ENCODE results near the gene ALDH4A1. TPM values are rescaled to one million over a fixed set of nuclear protein-coding genes. Genes with fewer than 3 reads are reported as not detected.

The ALDH4A1 gene
- total and polyA plus RNA-seq, 5 donors = 22.2 to 35.5 (median 24.2) TPM

- intact Hi-C loops (cut with DNase I) = no loop called here
- ATAC-seq (no peak), DNase-seq (no peak)
- Histone ChIP-seq H3K4me1 (ENCODE audit: control insufficient read depth, insufficient read depth, low read length) (no peaks in the 10 kb centered on the region), H3K27ac (ENCODE audit: low read length) (no peak overlapping the region), H3K9me3 (ENCODE audit: control insufficient read depth, low read length) (no peaks in the 10 kb centered on the region), H3K27me3 (ENCODE audit: control insufficient read depth, insufficient read depth) (no peaks in the 10 kb centered on the region), H3K4me3 (ENCODE audit: low read length) (no peak overlapping the region)
- WGBS = 85% methylated on average over 24 of the region's 24 CpGs
These were observed 20.5 kb downstream of the ALDH4A1 start for GRCh38 chr1:18881642-18882431.

GRCh38 chr1:18881164-18881563, 21.2 kb downstream of the ALDH4A1 start:
- over 99% methylated on average over 2 of the region's 2 CpGs for WGBS
- H3K27ac ChIP-seq (ENCODE audit: low read length) = no peak overlapping the region
- DNase-seq (no peak), ATAC-seq (no peak)
- H3K4me3 ChIP-seq (ENCODE audit: low read length) = no peak overlapping the region
- H3K27me3 ChIP-seq (ENCODE audit: control insufficient read depth, insufficient read depth) = no peaks in the 10 kb centered on the region
- intact Hi-C loops (cut with DNase I) = no loop called here
- H3K9me3 ChIP-seq (ENCODE audit: control insufficient read depth, low read length) = no peaks in the 10 kb centered on the region
- no peaks in the 10 kb centered on the region for H3K4me1 ChIP-seq (ENCODE audit: control insufficient read depth, insufficient read depth, low read length)

- H3K9me3 ChIP-seq (ENCODE audit: control insufficient read depth, low read length) = no peaks in the 10 kb centered on the region
- ATAC-seq (no peak), DNase-seq (no peak)
- WGBS = 95% methylated on average over 1 of the region's 1 CpG
- H3K27me3 ChIP-seq (ENCODE audit: control insufficient read depth, insufficient read depth) = no peaks in the 10 kb centered on the region
- no peak overlapping the region for H3K27ac ChIP-seq (ENCODE audit: low read length)
- intact Hi-C loops (cut with DNase I) = no loop called here
- no peak overlapping the region for H3K4me3 ChIP-seq (ENCODE audit: low read length)
- H3K4me1 ChIP-seq (ENCODE audit: control insufficient read depth, insufficient read depth, low read length) = no peaks in the 10 kb centered on the region
These were observed 21.8 kb downstream of the ALDH4A1 start for GRCh38 chr1:18880585-18880984.

- 85% methylated on average over 21 of the region's 21 CpGs for WGBS
- H3K9me3 ChIP-seq (ENCODE audit: control insufficient read depth, low read length) = no peaks in the 10 kb centered on the region
- H3K4me1 ChIP-seq (ENCODE audit: control insufficient read depth, insufficient read depth, low read length) = no peaks in the 10 kb centered on the region
- H3K27me3 ChIP-seq (ENCODE audit: control insufficient read depth, insufficient read depth) = no peaks in the 10 kb centered on the region
- no peak overlapping the region for H3K4me3 ChIP-seq (ENCODE audit: low read length)
- H3K27ac ChIP-seq (ENCODE audit: low read length) = no peak overlapping the region
- intact Hi-C loops (cut with DNase I) = loop anchor here in 1 of 4 donors (10.0 kb wide), 1 partner anchor 285 kb away; no protein-coding TSS in a partner anchor
- DNase-seq (peak in 1 of 3 donors; percentile 51), ATAC-seq (no peak)
These were observed 22.5 kb downstream of the ALDH4A1 start for GRCh38 chr1:18879791-18880309.

GRCh38 chr1:18879215-18879790, 23.1 kb downstream of the ALDH4A1 start:
- Histone ChIP-seq H3K9me3 (ENCODE audit: control insufficient read depth, low read length) (no peaks in the 10 kb centered on the region), H3K27me3 (ENCODE audit: control insufficient read depth, insufficient read depth) (no peaks in the 10 kb centered on the region), H3K4me3 (ENCODE audit: low read length) (no peak overlapping the region), H3K4me1 (ENCODE audit: control insufficient read depth, insufficient read depth, low read length) (no peaks in the 10 kb centered on the region), H3K27ac (ENCODE audit: low read length) (no peak overlapping the region)
- intact Hi-C loops (cut with DNase I) = loop anchor here in 1 of 4 donors (10.0 kb wide), 1 partner anchor 285 kb away; no protein-coding TSS in a partner anchor
- 84% methylated on average over 12 of the region's 12 CpGs for WGBS
- ATAC-seq (no peak), DNase-seq (peak in 1 of 3 donors; percentile 35)

GRCh38 chr1:18878538-18879214, 23.7 kb downstream of the ALDH4A1 start:
- no peaks in the 10 kb centered on the region for H3K4me1 ChIP-seq (ENCODE audit: control insufficient read depth, insufficient read depth, low read length)
- H3K4me3 ChIP-seq (ENCODE audit: low read length) = no peak overlapping the region
- no peaks in the 10 kb centered on the region for H3K9me3 ChIP-seq (ENCODE audit: control insufficient read depth, low read length)
- intact Hi-C loops (cut with DNase I) = loop anchor here in 1 of 4 donors (10.0 kb wide), 1 partner anchor 284 kb away; no protein-coding TSS in a partner anchor
- no peaks in the 10 kb centered on the region for H3K27me3 ChIP-seq (ENCODE audit: control insufficient read depth, insufficient read depth)
- H3K27ac ChIP-seq (ENCODE audit: low read length) = no peak overlapping the region
- ATAC-seq (no peak), DNase-seq (no peak)
- WGBS = 85% methylated on average over 12 of the region's 12 CpGs

- Histone ChIP-seq H3K9me3 (ENCODE audit: control insufficient read depth, low read length) (no peaks in the 10 kb centered on the region), H3K4me3 (ENCODE audit: low read length) (no peak overlapping the region), H3K27ac (ENCODE audit: low read length) (no peak overlapping the region), H3K4me1 (ENCODE audit: control insufficient read depth, insufficient read depth, low read length) (no peaks in the 10 kb centered on the region), H3K27me3 (ENCODE audit: control insufficient read depth, insufficient read depth) (no peaks in the 10 kb centered on the region)
- ATAC-seq = no peak
- intact Hi-C loops (cut with DNase I) = loop anchor here in 1 of 4 donors (10.0 kb wide), 1 partner anchor 282 kb away; no protein-coding TSS in a partner anchor
- 92% methylated on average over 35 of the region's 35 CpGs for WGBS
- peak in 1 of 3 donors; percentile 64 for DNase-seq
These were observed 25.1 kb downstream of the ALDH4A1 start for GRCh38 chr1:18877282-18877681.

- DNase-seq = no peak
- H3K9me3 ChIP-seq (ENCODE audit: control insufficient read depth, low read length) = no peaks in the 10 kb centered on the region
- H3K4me1 ChIP-seq (ENCODE audit: control insufficient read depth, insufficient read depth, low read length) = no peaks in the 10 kb centered on the region
- no peak for ATAC-seq
- no peak overlapping the region for H3K4me3 ChIP-seq (ENCODE audit: low read length)
- no peak overlapping the region for H3K27ac ChIP-seq (ENCODE audit: low read length)
- intact Hi-C loops (cut with DNase I) = loop anchor here in 1 of 4 donors (10.0 kb wide), 1 partner anchor 281 kb away; no protein-coding TSS in a partner anchor
- WGBS = 92% methylated on average over 10 of the region's 10 CpGs
- no peaks in the 10 kb centered on the region for H3K27me3 ChIP-seq (ENCODE audit: control insufficient read depth, insufficient read depth)
These were observed 26.1 kb downstream of the ALDH4A1 start for GRCh38 chr1:18876210-18876609.

- Histone ChIP-seq H3K4me3 (ENCODE audit: low read length) (no peak overlapping the region), H3K27me3 (ENCODE audit: control insufficient read depth, insufficient read depth) (no peaks in the 10 kb centered on the region), H3K9me3 (ENCODE audit: control insufficient read depth, low read length) (no peaks in the 10 kb centered on the region), H3K4me1 (ENCODE audit: control insufficient read depth, insufficient read depth, low read length) (no peaks in the 10 kb centered on the region), H3K27ac (ENCODE audit: low read length) (no peak overlapping the region)
- intact Hi-C loops (cut with DNase I) = loop anchor here in 1 of 4 donors (10.0 kb wide), 1 partner anchor 281 kb away; no protein-coding TSS in a partner anchor
- DNase-seq (no peak), ATAC-seq (no peak)
- WGBS = 92% methylated on average over 3 of the region's 3 CpGs
These were observed 26.6 kb downstream of the ALDH4A1 start for GRCh38 chr1:18875796-18876128.

GRCh38 chr1:18875107-18875795, 27.1 kb downstream of the ALDH4A1 start:
- 41% methylated on average over 20 of the region's 20 CpGs for whole genome bisulfite sequencing
- Histone ChIP-seq H3K4me1 (ENCODE audit: control insufficient read depth, insufficient read depth, low read length) (no peaks in the 10 kb centered on the region), H3K27ac (ENCODE audit: low read length) (no peak overlapping the region), H3K4me3 (ENCODE audit: low read length) (no peak overlapping the region), H3K27me3 (ENCODE audit: control insufficient read depth, insufficient read depth) (no peaks in the 10 kb centered on the region), H3K9me3 (ENCODE audit: control insufficient read depth, low read length) (no peaks in the 10 kb centered on the region)
- DNase-seq (peak; percentile 81 to 93 (median 90)), ATAC-seq (peak; percentile 53 to 78)
- intact Hi-C loops (cut with DNase I) = loop anchor here in 1 of 4 donors (10.0 kb wide), 1 partner anchor 280 kb away; no protein-coding TSS in a partner anchor
